ENCODE results near the gene PRKCG.
A peak's percentile ranks its signal among the peaks of the same experiment; 100 is the strongest.

The PRKCG gene

DNA sequence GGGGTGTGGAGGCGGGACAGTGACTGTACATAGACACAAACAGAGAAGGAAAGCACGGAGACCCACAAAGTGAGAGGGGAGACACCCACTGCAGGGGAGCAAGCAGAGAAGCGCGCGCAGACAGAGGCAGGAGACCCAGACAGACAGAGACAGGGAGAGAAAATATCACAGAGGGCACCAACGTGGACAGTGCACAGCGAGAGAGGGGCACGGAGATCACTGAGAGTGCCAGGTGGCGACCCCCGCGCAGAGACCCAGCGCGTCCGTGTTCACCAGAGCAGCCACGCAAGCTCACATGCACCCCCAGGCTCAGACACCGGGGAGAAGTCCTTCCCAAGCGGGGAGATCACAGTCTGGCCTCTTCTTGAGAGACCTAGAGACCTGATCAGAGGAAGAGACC, 25.7 kb downstream of the PRKCG start:
- TF ChIP-seq, protein P1, sequence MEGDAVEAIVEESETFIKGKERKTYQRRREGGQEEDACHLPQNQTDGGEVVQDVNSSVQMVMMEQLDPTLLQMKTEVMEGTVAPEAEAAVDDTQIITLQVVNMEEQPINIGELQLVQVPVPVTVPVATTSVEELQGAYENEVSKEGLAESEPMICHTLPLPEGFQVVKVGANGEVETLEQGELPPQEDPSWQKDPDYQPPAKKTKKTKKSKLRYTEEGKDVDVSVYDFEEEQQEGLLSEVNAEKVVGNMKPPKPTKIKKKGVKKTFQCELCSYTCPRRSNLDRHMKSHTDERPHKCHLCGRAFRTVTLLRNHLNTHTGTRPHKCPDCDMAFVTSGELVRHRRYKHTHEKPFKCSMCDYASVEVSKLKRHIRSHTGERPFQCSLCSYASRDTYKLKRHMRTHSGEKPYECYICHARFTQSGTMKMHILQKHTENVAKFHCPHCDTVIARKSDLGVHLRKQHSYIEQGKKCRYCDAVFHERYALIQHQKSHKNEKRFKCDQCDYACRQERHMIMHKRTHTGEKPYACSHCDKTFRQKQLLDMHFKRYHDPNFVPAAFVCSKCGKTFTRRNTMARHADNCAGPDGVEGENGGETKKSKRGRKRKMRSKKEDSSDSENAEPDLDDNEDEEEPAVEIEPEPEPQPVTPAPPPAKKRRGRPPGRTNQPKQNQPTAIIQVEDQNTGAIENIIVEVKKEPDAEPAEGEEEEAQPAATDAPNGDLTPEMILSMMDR (IDR thresholded peaks at IDR 0.05) = no peak

GRCh38 chr19:53908106-53908934, 26.3 kb downstream of the PRKCG start:
- TF ChIP-seq, protein P1 (IDR thresholded peaks at IDR 0.05) = no peak

DNA sequence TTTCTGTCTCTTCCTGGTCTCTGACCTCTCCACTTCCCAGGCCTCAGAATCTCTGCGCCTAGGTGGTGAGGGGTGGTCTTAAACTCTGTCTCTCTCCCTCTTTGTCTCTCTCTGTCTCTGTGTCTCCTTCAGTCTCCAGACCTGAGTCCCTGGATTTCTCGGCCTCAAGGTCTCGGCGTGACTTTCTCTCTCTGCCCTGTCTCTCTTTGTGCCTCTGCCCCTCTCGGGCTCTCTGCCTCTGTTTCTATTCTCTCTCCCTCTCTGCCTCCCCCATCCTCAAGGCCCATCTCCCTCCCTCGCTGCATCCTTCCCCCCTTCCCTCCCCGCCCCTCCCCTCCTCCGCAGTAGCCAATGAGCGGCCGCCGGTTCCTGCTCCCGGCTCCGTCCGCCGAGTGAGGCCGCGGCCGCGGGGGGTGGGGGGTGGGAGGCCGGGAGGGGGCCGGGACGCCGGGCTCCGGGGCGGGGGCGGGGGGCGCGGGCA, 27.0 kb downstream of the PRKCG start, which contains the start of gene CACNG7:
TSS of gene CACNG7 (plus strand) at position 344 of the 481 bp plus-strand sequence. CDS start 3,554 bp downstream, outside the sequence.
- TF ChIP-seq, protein P1 (IDR thresholded peaks at IDR 0.05) = no peak

- TF ChIP-seq, protein P1 (IDR thresholded peaks at IDR 0.05) = no peak
Observed at GRCh38 chr19:53909471-53910169, 27.6 kb downstream of the PRKCG start.

DNA sequence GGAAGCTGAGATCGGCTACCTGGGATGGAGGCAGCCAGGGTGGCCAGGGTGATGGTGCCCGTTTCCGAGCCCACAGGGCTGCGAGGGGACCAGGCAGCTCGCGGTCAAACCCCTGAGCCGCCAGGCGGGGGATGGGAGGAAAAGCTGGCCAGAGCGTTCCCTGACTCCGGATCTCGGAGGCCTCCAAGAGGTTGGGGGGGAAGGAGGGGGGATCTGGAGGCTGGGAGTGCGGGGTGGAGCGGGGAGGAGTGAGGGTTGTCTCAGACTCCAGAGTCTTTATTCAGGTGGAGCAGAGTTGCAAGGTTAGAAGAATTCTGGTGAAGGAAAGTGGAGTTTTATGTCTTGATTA, 28.1 kb downstream of the PRKCG start:
- TF ChIP-seq, protein P1 (IDR thresholded peaks at IDR 0.05) = no peak

DNA sequence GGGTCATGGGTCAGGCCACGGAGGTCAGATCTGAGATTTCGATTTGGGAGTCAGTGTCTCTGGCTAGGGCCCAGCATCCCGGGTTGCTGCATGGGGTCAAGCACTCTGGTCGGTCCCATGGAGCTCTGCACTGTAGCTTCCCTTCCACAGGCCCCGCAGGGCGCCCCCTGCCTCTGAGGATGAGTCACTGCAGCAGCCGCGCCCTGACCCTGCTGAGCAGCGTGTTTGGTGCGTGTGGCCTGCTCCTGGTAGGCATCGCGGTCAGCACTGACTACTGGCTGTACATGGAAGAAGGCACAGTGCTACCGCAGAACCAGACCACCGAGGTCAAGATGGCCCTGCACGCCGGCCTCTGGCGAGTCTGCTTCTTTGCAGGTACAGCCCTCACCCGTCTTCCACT, 30.7 kb downstream of the PRKCG start:
- TF ChIP-seq, protein P1 (IDR thresholded peaks at IDR 0.05) = 0 out of 2 replicates have a peak, but pooled peaks have one; percentile 29

DNA sequence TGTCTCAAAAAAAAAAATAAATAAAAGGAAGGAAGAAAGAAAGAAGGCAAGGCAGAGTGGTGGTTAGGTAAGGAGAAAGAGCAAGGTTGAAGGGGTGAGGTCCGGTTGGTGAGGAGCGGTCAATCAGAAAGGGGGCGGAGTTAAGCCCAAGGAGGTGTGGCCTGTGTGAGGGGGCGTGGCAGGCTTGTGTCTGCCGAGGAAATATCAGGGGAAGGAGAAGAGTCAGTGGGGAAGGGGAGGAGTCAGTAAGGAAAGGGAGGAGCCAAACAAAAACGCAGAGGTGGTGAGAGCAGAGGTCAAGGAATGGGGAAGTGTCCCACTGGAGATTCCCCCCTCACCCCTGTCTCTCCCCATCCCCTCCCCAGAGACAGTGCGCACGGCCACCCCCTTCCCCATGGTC, 33.0 kb downstream of the PRKCG start:
- TF ChIP-seq, protein P1 (IDR thresholded peaks at IDR 0.05) = no peak
